SK-N-SH treated with all-trans-retinoic acid at 6 μM for 48 hours (cell line): ENCODE results near the gene CLEC16A.

Experiments
- ATAC-seq: fragments of 200-7000 bp; cut with Tn5 transposase; 3 replicates; pipeline ENCODE4 v1.9.1; 2020; ENCODE audit warnings: mild to moderate bottlenecking, moderate library complexity
- ARNTL ChIP-seq: fragments of 450-650 bp; formaldehyde crosslinking; IDR thresholded peaks from 2 replicates; pipeline ENCODE4 v1.5.0; 2020; ENCODE audit warnings: low read depth, mild to moderate bottlenecking, moderate library complexity, borderline replicate concordance
- BACH2 ChIP-seq: fragments of 250-450 bp; sonication (Bioruptor Pico); IDR thresholded peaks from 2 replicates; pipeline ENCODE4 v1.9.0; 2021; ENCODE audit warnings: mild to moderate bottlenecking, borderline replicate concordance
- CREB5 ChIP-seq: fragments of 250-450 bp; sonication (Bioruptor Pico); IDR thresholded peaks from 2 replicates; pipeline ENCODE4 v1.5.1; 2020; ENCODE audit warnings: low read depth, mild to moderate bottlenecking, moderate library complexity
- CSDC2 ChIP-seq: fragments of 250-450 bp; sonication (Bioruptor Pico); IDR thresholded peaks from 2 replicates; pipeline ENCODE4 v1.5.0; 2020; ENCODE audit warnings: mild to moderate bottlenecking, moderate library complexity
- CSRNP3 ChIP-seq: fragments of 250-450 bp; sonication (Bioruptor Pico); IDR thresholded peaks from 2 replicates; pipeline ENCODE4 v1.5.1; 2021; ENCODE audit warnings: mild to moderate bottlenecking, moderate library complexity
- ESRRG ChIP-seq: fragments of 250-450 bp; sonication (Bioruptor Pico); IDR thresholded peaks from 2 replicates; pipeline ENCODE4 v1.6.1; 2021; ENCODE audit warnings: mild to moderate bottlenecking
- GLIS3 ChIP-seq: fragments of 250-450 bp; sonication (Bioruptor Pico); IDR thresholded peaks from 2 replicates; pipeline ENCODE4 v1.5.0; 2020; ENCODE audit warnings: mild to moderate bottlenecking, moderate library complexity
- ISL1 ChIP-seq: fragments of 250-450 bp; sonication (Bioruptor Pico); IDR thresholded peaks from 2 replicates; pipeline ENCODE4 v2.1.2; 2022; ENCODE audit warnings: mild to moderate bottlenecking, moderate library complexity
- OSR1 ChIP-seq: fragments of 250-450 bp; sonication (Bioruptor Pico); IDR thresholded peaks from 2 replicates; pipeline ENCODE4 v1.8.0; 2022; ENCODE audit warnings: moderate library complexity, mild to moderate bottlenecking, inconsistent platforms
- PATZ1 ChIP-seq: fragments of 250-450 bp; sonication (Bioruptor Pico); IDR thresholded peaks from 2 replicates; pipeline ENCODE4 v1.8.0; 2020; ENCODE audit warnings: mild to moderate bottlenecking, moderate library complexity, borderline replicate concordance
- POU6F1 ChIP-seq: fragments of 250-450 bp; sonication (Bioruptor Pico); IDR thresholded peaks from 2 replicates; pipeline ENCODE4 v1.8.0; 2021; ENCODE audit warnings: low read depth, mild to moderate bottlenecking, moderate library complexity, borderline replicate concordance
- PPARA ChIP-seq: fragments of 250-450 bp; sonication (Bioruptor Pico); IDR thresholded peaks from 2 replicates; pipeline ENCODE4 v1.5.0; 2020; ENCODE audit warnings: mild to moderate bottlenecking, borderline replicate concordance
- SNAI2 ChIP-seq: fragments of 250-450 bp; sonication (Bioruptor Pico); IDR thresholded peaks from 2 replicates; pipeline ENCODE4 v1.5.0; 2020; ENCODE audit warnings: mild to moderate bottlenecking, moderate library complexity
- TCF4 ChIP-seq: fragments of 250-450 bp; sonication (Bioruptor Pico); IDR thresholded peaks from 2 replicates; pipeline ENCODE4 v1.8.0; 2021; ENCODE audit warnings: mild to moderate bottlenecking, moderate library complexity, borderline replicate concordance
- TOX ChIP-seq: fragments of 250-450 bp; sonication (Bioruptor Pico); IDR thresholded peaks from 2 replicates; pipeline ENCODE4 v1.8.0; 2021; ENCODE audit warnings: mild to moderate bottlenecking, moderate library complexity, borderline replicate concordance
- TSHZ2 ChIP-seq: fragments of 250-450 bp; sonication (Bioruptor Pico); IDR thresholded peaks from 2 replicates; pipeline ENCODE4 v1.5.0; 2020; ENCODE audit warnings: mild to moderate bottlenecking, moderate library complexity
- ZC3H10 ChIP-seq: fragments of 250-450 bp; sonication (Bioruptor Pico); IDR thresholded peaks from 2 replicates; pipeline ENCODE4 v1.5.1; 2021; ENCODE audit warnings: mild to moderate bottlenecking, moderate library complexity
- ZFP3 ChIP-seq: fragments of 250-450 bp; sonication (Bioruptor Pico); IDR thresholded peaks from 2 replicates; pipeline ENCODE4 v1.5.0; 2020; ENCODE audit warnings: mild to moderate bottlenecking, moderate library complexity
- ZNF565 ChIP-seq: fragments of 450-650 bp; formaldehyde crosslinking; conservative IDR thresholded peaks from 2 replicates; pipeline ENCODE4 v1.5.0; 2020; ENCODE audit warnings: low read depth, mild to moderate bottlenecking, moderate library complexity
- ZNF70 ChIP-seq: fragments of 450-650 bp; formaldehyde crosslinking; IDR thresholded peaks from 2 replicates; pipeline ENCODE4 v1.5.0; 2020; ENCODE audit warnings: mild to moderate bottlenecking, moderate library complexity
- ZNF8 ChIP-seq: fragments of 450-650 bp; formaldehyde crosslinking; IDR thresholded peaks from 2 replicates; pipeline ENCODE4 v1.5.0; 2020; ENCODE audit warnings: mild to moderate bottlenecking, moderate library complexity

CLEC16A gene

GRCh38 chr16:10959161-10959560 lies 14.8 kb downstream of the CLEC16A start:
- TF ChIP-seq ARNTL = no peak
- no peak for TF ChIP-seq TCF4 (CRISPR knock-in tag)
- no peak for TF ChIP-seq ZNF70
- TF ChIP-seq ESRRG (CRISPR knock-in tag) = no peak
- no peak for TF ChIP-seq OSR1 (CRISPR knock-in tag)
- no peak for TF ChIP-seq SNAI2 (CRISPR knock-in tag)
- TF ChIP-seq CSDC2 = no peak
- TF ChIP-seq, all 23 proteins: peak for 0
- no peak for ATAC-seq

- ATAC-seq = peak; percentile 73
- no peak for TF ChIP-seq SNAI2 (CRISPR knock-in tag)
- TF ChIP-seq GLIS3 (CRISPR knock-in tag) = no peak
- TF ChIP-seq ZFP3 = no peak
- no peak for TF ChIP-seq TSHZ2 (CRISPR knock-in tag)
- TF ChIP-seq ISL1 (CRISPR knock-in tag) = no peak
- no peak for TF ChIP-seq ARNTL
- no peak for TF ChIP-seq TOX (CRISPR knock-in tag)
- TF ChIP-seq OSR1 (CRISPR knock-in tag) = no peak
- TF ChIP-seq PATZ1 = no peak
- no peak for TF ChIP-seq TCF4 (CRISPR knock-in tag)
- TF ChIP-seq CREB5 (CRISPR knock-in tag) = no peak
- no peak for TF ChIP-seq ZNF70
- TF ChIP-seq CSRNP3 = no peak
- no peak for TF ChIP-seq BACH2 (CRISPR knock-in tag)
- no peak for TF ChIP-seq POU6F1 (CRISPR knock-in tag)
- TF ChIP-seq PPARA (CRISPR knock-in tag) = no peak
- TF ChIP-seq CSDC2 = no peak
- no peak for TF ChIP-seq ESRRG (CRISPR knock-in tag)
- no peak for TF ChIP-seq ZC3H10 (CRISPR knock-in tag)
Measured at GRCh38 chr16:10961231-10961630, 16.9 kb downstream of the CLEC16A start.

- peak; percentile 92 for ATAC-seq
- TF ChIP-seq ZFP3 = no peak
- no peak for TF ChIP-seq OSR1 (CRISPR knock-in tag)
- TF ChIP-seq PPARA (CRISPR knock-in tag) = no peak
- TF ChIP-seq ZNF565 = no peak
- no peak for TF ChIP-seq ZNF8 (CRISPR knock-in tag)
- TF ChIP-seq TSHZ2 (CRISPR knock-in tag) = no peak
- no peak for TF ChIP-seq CSDC2
- TF ChIP-seq ZNF70 = no peak
- TF ChIP-seq PATZ1 = no peak
- TF ChIP-seq TCF4 (CRISPR knock-in tag) = no peak
- TF ChIP-seq ARNTL = no peak
- TF ChIP-seq ISL1 (CRISPR knock-in tag) = no peak
Measured at GRCh38 chr16:10964039-10964890, 19.9 kb downstream of the CLEC16A start.
